SW480 (cell line): ENCODE results near the gene OTC.

Experiments
- DNase-seq: peaks from one replicate; pipeline ENCODE4 v3.0.0-alpha.2; 2016; ENCODE audit warnings: low spot score

OTC gene

GRCh38 chrX:38352362-38352761 lies at the start of gene OTC:
OTC (plus strand) TSS chrX:38352604; CDS start chrX:38352697, 93 bp downstream.
- DNase-seq = no peak

- no peak for DNase-seq
Measured at GRCh38 chrX:38304010-38304409, 48.4 kb upstream of the OTC start.

- DNase-seq = no peak
Measured at GRCh38 chrX:38305971-38306370, 46.4 kb upstream of the OTC start.

- DNase-seq = no peak
Measured at GRCh38 chrX:38311743-38312142, 40.7 kb upstream of the OTC start.

GRCh38 chrX:38312436-38312835 lies 40.0 kb upstream of the OTC start:
- no peak for DNase-seq

- DNase-seq = no peak
Measured at GRCh38 chrX:38313190-38313589, 39.2 kb upstream of the OTC start.

- DNase-seq = no peak
Measured at GRCh38 chrX:38315186-38315585, 37.2 kb upstream of the OTC start.

GRCh38 chrX:38318196-38318595 lies 34.2 kb upstream of the OTC start:
- DNase-seq = no peak

GRCh38 chrX:38318606-38319005 lies 33.8 kb upstream of the OTC start:
- no peak for DNase-seq

GRCh38 chrX:38320819-38321218 lies 31.6 kb upstream of the OTC start:
- DNase-seq = no peak

- DNase-seq = no peak
Measured at GRCh38 chrX:38326086-38326485, 26.3 kb upstream of the OTC start.

GRCh38 chrX:38327007-38327774 lies 25.2 kb upstream of the OTC start, which contains the start of gene RPGR:
RPGR (minus strand) TSS chrX:38327509; CDS start chrX:38327367, 142 bp downstream.
- peak; percentile 90 for DNase-seq

GRCh38 chrX:38327775-38328081 lies 24.7 kb upstream of the OTC start:
- no peak for DNase-seq

GRCh38 chrX:38332505-38332904 lies 19.9 kb upstream of the OTC start:
- DNase-seq = no peak

GRCh38 chrX:38335382-38335781 lies 17.0 kb upstream of the OTC start:
- no peak for DNase-seq

- no peak for DNase-seq
Measured at GRCh38 chrX:38336538-38337240, 15.7 kb upstream of the OTC start.

GRCh38 chrX:38341442-38341841 lies 11.0 kb upstream of the OTC start:
- DNase-seq = no peak

GRCh38 chrX:38342853-38343778 lies 9.3 kb upstream of the OTC start:
- DNase-seq = no peak

- no peak for DNase-seq
Measured at GRCh38 chrX:38346150-38346549, 6.3 kb upstream of the OTC start.

GRCh38 chrX:38347136-38347535 lies 5.3 kb upstream of the OTC start:
- no peak for DNase-seq

GRCh38 chrX:38351346-38351745 lies 1.1 kb upstream of the OTC start:
- no peak for DNase-seq

GRCh38 chrX:38356401-38356800 lies 4.0 kb downstream of the OTC start:
- DNase-seq = no peak
